ENCODE results near the gene MARCO. TPM values are rescaled to one million over a fixed set of nuclear protein-coding genes. Genes with fewer than 3 reads are reported as not detected.

Gene MARCO
- total and polyA plus RNA-seq, 2 of the 8 experiments (the other 6 are each of a cell fraction or from before 2014, with no cell fraction given): not detected

- TF ChIP-seq CHD7 (IDR thresholded peaks at IDR 0.05; ENCODE audit: insufficient replicate concordance, low read length) (no peak), KDM4A (IDR thresholded peaks at IDR 0.05; ENCODE audit: low read depth, low read length, severe bottlenecking) (no peak), RBBP5 (IDR thresholded peaks at IDR 0.05; ENCODE audit: borderline replicate concordance, low read depth, low read length) (no peak), SIN3A (conservative IDR thresholded peaks at IDR 0.05 in 1 of 2, IDR thresholded peaks at IDR 0.05 in 1 of 2; ENCODE audit: low read depth in 1 of 2, low read length in 2 of 2) (no peak), SAP30 (IDR thresholded peaks at IDR 0.05; ENCODE audit: insufficient read depth, insufficient replicate concordance, low read length) (no peak), TBP (IDR thresholded peaks at IDR 0.05; ENCODE audit: low read depth, low read length) (no peak), SP4 (IDR thresholded peaks at IDR 0.05; ENCODE audit: low read length) (no peak), USF2 (IDR thresholded peaks at IDR 0.05; ENCODE audit: low read length) (no peak), FOSL1 (IDR thresholded peaks at IDR 0.05; ENCODE audit: insufficient read depth, low read depth, low read length) (no peak)
Measured at GRCh38 chr2:119005051-119005450, 63.1 kb downstream of the MARCO start (continued).

All from H1 (cell line).